GM12878 (cell line): ENCODE results near the gene APCDD1. TPM values are rescaled to one million over a fixed set of nuclear protein-coding genes. Genes with fewer than 3 reads are reported as not detected.

Experiments used
- ATAC-seq: fragments of 200-7000 bp; cut with Tn5 transposase; 3 replicates; pipeline ENCODE4 v1.9.1; 2020; ENCODE audit warnings: mild to moderate bottlenecking, moderate library complexity
- BruUV-seq: library from RNA; stranded (reverse); fragments of 400-500 nt; replicated peaks from 2 replicates; lab custom pipeline; 2021; lab: Mats Ljungman, UMichigan
- CTCF ChIA-PET: fragments of 300-600 bp; sonication (Branson Sonifier 250); formaldehyde crosslinking; extraction: SDS; loops from one replicate; lab custom pipeline; 2021; ENCODE audit warnings: inconsistent platforms; lab: Yijun Ruan, JAX
- POLR2A ChIA-PET: fragments of 350-600 bp; formaldehyde crosslinking; extraction: SDS; loops from one replicate; lab custom pipeline; 2021; ENCODE audit warnings: inconsistent platforms; lab: Charles Lee
- RAD21 ChIA-PET: fragments of 300-600 bp; sonication (Branson Sonifier 250); formaldehyde crosslinking; loops from one replicate; lab custom pipeline; 2023; ENCODE audit warnings: antibody characterized with exemption; ENCODE audit not compliant: unreplicated experiment; lab: Charles Lee
- SMC1A ChIA-PET: fragments of 300-600 bp; sonication (Branson Sonifier 250); formaldehyde crosslinking; loops from one replicate; lab custom pipeline; 2023; ENCODE audit not compliant: unreplicated experiment, uncharacterized antibody; lab: Charles Lee
- DNase-seq: peaks from one replicate; pipeline ENCODE4 v3.0.0-alpha.2; 2011; ENCODE audit warnings: low read depth, low spot score
- FAIRE-seq: peaks from 3 replicates; lab custom pipeline; 2011; peaks lifted over from hg19 to GRCh38; lab: Jason Lieb, UNC
- H2AFZ ChIP-seq: 2 replicates; pipeline ENCODE4 v1.6.0; 2011; ENCODE audit warnings: low read depth, low read length, control low read depth; ENCODE audit not compliant: control insufficient read depth
- H3K27ac ChIP-seq: 2 replicates; pipeline ENCODE4 v1.5.1; 2011; ENCODE audit warnings: control low read depth; ENCODE audit not compliant: control insufficient read depth, insufficient read depth
- H3K27me3 ChIP-seq, 2 experiments: replicated peaks in 1 of 2; 2 replicates each; pipeline versions ENCODE4 v1.6.0 to v1.6.1; 2011; ENCODE audit warnings: low read length in 1 of 2; ENCODE audit not compliant: control insufficient read depth in 2 of 2, insufficient read depth in 2 of 2
- H3K36me3 ChIP-seq, 2 experiments: 2 replicates each; pipeline ENCODE4 v1.5.1; 2011; ENCODE audit warnings: low read length in 1 of 2; ENCODE audit not compliant: control insufficient read depth in 2 of 2, insufficient read depth in 2 of 2
- H3K4me1 ChIP-seq: 2 replicates; pipeline ENCODE4 v1.6.1; 2011; ENCODE audit warnings: mild to moderate bottlenecking, low read length, moderate library complexity, mixed read lengths; ENCODE audit not compliant: control insufficient read depth, insufficient read depth
- H3K4me2 ChIP-seq: 2 replicates; pipeline ENCODE4 v1.6.0; 2011; ENCODE audit warnings: control low read depth; ENCODE audit not compliant: control insufficient read depth, insufficient read depth
- H3K4me3 ChIP-seq: fragments of 200-600 bp; sonication (generic); 2 replicates; pipeline ENCODE4 v1.5.1; 2016
- H3K79me2 ChIP-seq: 2 replicates; pipeline ENCODE4 v1.6.0; 2011; ENCODE audit warnings: low read length; ENCODE audit not compliant: control insufficient read depth, insufficient read depth
- H3K9ac ChIP-seq: 2 replicates; pipeline ENCODE4 v1.8.0; 2011; ENCODE audit warnings: low read length, control low read depth, mixed read lengths; ENCODE audit not compliant: control insufficient read depth, insufficient read depth
- H3K9me3 ChIP-seq: replicated peaks from 3 replicates; pipeline ENCODE4 v1.5.1; 2011; ENCODE audit warnings: mild to moderate bottlenecking, low read length; ENCODE audit not compliant: control insufficient read depth, insufficient read depth
- H4K20me1 ChIP-seq: 2 replicates; pipeline ENCODE4 v1.6.0; 2011; ENCODE audit not compliant: control insufficient read depth, insufficient read depth
- RAD21 ChIP-seq: IDR thresholded peaks from 2 replicates; pipeline ENCODE4 v1.6.1; 2011; ENCODE audit warnings: mild to moderate bottlenecking, low read depth, low read length, moderate library complexity; ENCODE audit not compliant: insufficient read depth
- in situ Hi-C: fragments of 300-500 bp; cut with MboI; formaldehyde crosslinking; loops from 9 replicates; pipeline ENCODE4 v1.14.3; 2018; ENCODE audit warnings: mixed read lengths
- intact Hi-C: fragments of 100-400 bp; cut with micrococcal nuclease; formaldehyde crosslinking; loops from one replicate; pipeline ENCODE4 v1.14.2; 2022; ENCODE audit not compliant: unreplicated experiment
- polyA plus RNA-seq, 11 experiments: library from polyadenylated mRNA; depleted of rRNA in 4 of 11; unstranded in 6 of 11; stranded (reverse) in 5 of 11; fragments of >200 nt; fragmentation: Nextera tagmentation in 4 of 11; fragmentation: Illumina TruSeq in 1 of 11; extraction: Ambion mirVana in 4 of 11; extraction: Trizol in 1 of 11; gene quantifications; 1 replicate in 1 of 11; 2 replicates in 10 of 11; pipeline versions ENCODE4 v1.2.1 to v1.2.3, GENCODE V29; 2011 to 2016; ENCODE audit warnings: inconsistent platforms in 2 of 11, missing spikeins in 2 of 11, low read depth in 1 of 11
- total RNA-seq, 4 experiments: library from RNA; depleted of rRNA in 3 of 4; stranded (reverse); fragments of >200 nt in 3 of 4; fragmentation: Illumina TruSeq in 1 of 4; extraction: Trizol in 1 of 4; gene quantifications; 2 replicates each; pipeline versions ENCODE4 v1.2.1 to v1.2.3, GENCODE V29; 2013 to 2021
- TF ChIP-seq, protein P1 (sequence below), 3 experiments: IDR thresholded peaks in 2 of 3; conservative IDR thresholded peaks in 1 of 3; 2 replicates each; pipeline ENCODE4 v1.5.1; 2011; ENCODE audit warnings: low read depth in 3 of 3, low read length in 3 of 3, mild to moderate bottlenecking in 3 of 3, control low read depth in 2 of 3, moderate library complexity in 2 of 3, inconsistent platforms in 1 of 3, mixed read lengths in 1 of 3; ENCODE audit not compliant: control insufficient read depth in 2 of 3, insufficient read depth in 1 of 3; ENCODE audit errors: extremely low read depth in 1 of 3
- TF ChIP-seq, protein P2 (sequence below): fragments of 450-650 bp; conservative IDR thresholded peaks from 2 replicates; pipeline ENCODE4 v1.6.1; 2017; ENCODE audit warnings: mild to moderate bottlenecking, moderate library complexity

Gene APCDD1
- total and polyA plus RNA-seq, 10 of the 15 experiments (the other 5 are each of a cell fraction or from before 2014, with no cell fraction given): not detected

DNA sequence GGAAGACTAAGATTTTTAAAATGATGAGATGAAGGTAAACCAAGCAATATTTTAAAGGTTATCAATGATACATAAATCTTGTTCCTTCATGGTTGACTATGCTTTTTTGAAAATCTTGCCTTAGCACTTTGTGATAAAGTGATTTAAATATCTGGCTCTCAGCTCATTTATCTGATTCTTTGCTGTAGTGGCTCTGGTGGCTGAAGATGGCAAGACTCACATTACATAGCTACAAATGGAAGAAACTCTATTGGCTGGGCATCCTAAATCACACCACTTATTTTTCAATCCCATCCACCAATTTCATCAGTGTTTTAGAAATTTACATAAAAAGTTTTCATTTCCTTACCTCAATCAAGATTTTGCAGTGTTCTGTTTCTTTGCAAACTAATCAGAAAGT, 16.6 kb upstream of the APCDD1 start:
- CTCF ChIA-PET: interaction anchor here (0.7 to 2.3 kb wide), 12 partner anchors 12 to 467 kb away, joined by 3 to 8 read pairs (median 4); no protein-coding TSS in a partner anchor

More for the DNA sequence above, 16.6 kb upstream of the APCDD1 start:
- Histone ChIP-seq H3K9ac (no peak overlapping the region), H3K4me2 (no peak overlapping the region), H3K36me3 (no peaks in the 10 kb centered on the region), H3K4me3 (no peak overlapping the region), H3K27ac (no peak overlapping the region), H2AFZ (no peak overlapping the region), H3K79me2 (no peaks in the 10 kb centered on the region), H3K27me3 (no peaks in the 10 kb centered on the region; a peak in 1 of 4 replicates), H3K4me1 (no peaks in the 10 kb centered on the region), H3K9me3 (no peaks in the 10 kb centered on the region), H4K20me1 (no peaks in the 10 kb centered on the region)
- RAD21 ChIA-PET: interaction anchor here (1.3 kb wide), 1 partner anchor 45 kb away, joined by 4 read pairs; no protein-coding TSS in a partner anchor
- DNase-seq (no peak), FAIRE-seq (peak; percentile 93), ATAC-seq (peak; percentile 65)
- POLR2A ChIA-PET: no interaction called here
- TF ChIP-seq, protein P1, sequence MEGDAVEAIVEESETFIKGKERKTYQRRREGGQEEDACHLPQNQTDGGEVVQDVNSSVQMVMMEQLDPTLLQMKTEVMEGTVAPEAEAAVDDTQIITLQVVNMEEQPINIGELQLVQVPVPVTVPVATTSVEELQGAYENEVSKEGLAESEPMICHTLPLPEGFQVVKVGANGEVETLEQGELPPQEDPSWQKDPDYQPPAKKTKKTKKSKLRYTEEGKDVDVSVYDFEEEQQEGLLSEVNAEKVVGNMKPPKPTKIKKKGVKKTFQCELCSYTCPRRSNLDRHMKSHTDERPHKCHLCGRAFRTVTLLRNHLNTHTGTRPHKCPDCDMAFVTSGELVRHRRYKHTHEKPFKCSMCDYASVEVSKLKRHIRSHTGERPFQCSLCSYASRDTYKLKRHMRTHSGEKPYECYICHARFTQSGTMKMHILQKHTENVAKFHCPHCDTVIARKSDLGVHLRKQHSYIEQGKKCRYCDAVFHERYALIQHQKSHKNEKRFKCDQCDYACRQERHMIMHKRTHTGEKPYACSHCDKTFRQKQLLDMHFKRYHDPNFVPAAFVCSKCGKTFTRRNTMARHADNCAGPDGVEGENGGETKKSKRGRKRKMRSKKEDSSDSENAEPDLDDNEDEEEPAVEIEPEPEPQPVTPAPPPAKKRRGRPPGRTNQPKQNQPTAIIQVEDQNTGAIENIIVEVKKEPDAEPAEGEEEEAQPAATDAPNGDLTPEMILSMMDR (IDR thresholded peaks at IDR 0.05 in 2 of 3, conservative IDR thresholded peaks at IDR 0.05 in 1 of 3; ENCODE audit: control insufficient read depth in 2 of 3, extremely low read depth in 1 of 3, insufficient read depth in 1 of 3, low read depth in 3 of 3, low read length in 3 of 3): peak; percentile 33 to 49 (median 44); a peak in 3 of 6 replicates
- peak; percentile 44; the same call in 1 of the 2 replicates for TF ChIP-seq RAD21
- TF ChIP-seq, protein P2, sequence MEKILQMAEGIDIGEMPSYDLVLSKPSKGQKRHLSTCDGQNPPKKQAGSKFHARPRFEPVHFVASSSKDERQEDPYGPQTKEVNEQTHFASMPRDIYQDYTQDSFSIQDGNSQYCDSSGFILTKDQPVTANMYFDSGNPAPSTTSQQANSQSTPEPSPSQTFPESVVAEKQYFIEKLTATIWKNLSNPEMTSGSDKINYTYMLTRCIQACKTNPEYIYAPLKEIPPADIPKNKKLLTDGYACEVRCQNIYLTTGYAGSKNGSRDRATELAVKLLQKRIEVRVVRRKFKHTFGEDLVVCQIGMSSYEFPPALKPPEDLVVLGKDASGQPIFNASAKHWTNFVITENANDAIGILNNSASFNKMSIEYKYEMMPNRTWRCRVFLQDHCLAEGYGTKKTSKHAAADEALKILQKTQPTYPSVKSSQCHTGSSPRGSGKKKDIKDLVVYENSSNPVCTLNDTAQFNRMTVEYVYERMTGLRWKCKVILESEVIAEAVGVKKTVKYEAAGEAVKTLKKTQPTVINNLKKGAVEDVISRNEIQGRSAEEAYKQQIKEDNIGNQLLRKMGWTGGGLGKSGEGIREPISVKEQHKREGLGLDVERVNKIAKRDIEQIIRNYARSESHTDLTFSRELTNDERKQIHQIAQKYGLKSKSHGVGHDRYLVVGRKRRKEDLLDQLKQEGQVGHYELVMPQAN: no peak
- in situ Hi-C loops (no loop called here), intact Hi-C loops (loop anchor here (10.0 kb wide), 1 partner anchor 103 kb away; no protein-coding TSS in a partner anchor)
- SMC1A ChIA-PET: interaction anchor here (0.9 to 1.8 kb wide), 6 partner anchors 45 to 97 kb away, joined by 3 to 4 read pairs (median 3); no protein-coding TSS in a partner anchor
- BruUV-seq: no TSS peak
